Stimulated activated CD4-positive, alpha-beta T cell treated with anti-CD3 and anti-CD28 coated beads, Interleukin-1b, Interleukin-23, amount 100 ng/mL, for 24 hours (primary cell): Measurements from ENCODE around the gene TTYH1.
A peak's percentile ranks its signal among the peaks of the same experiment; 100 is the strongest.
"Not testable (repeated sequence)": the region's sequence is repeated elsewhere in the genome, so short reads cannot be mapped to it uniquely, and the experiment has no call there.

Experiments
- DNase-seq, 4 experiments: peaks; one replicate each; pipeline ENCODE4 v3.0.0-alpha.2; 2020; ENCODE audit warnings: low read depth in 4 of 4, low spot score in 1 of 4

Gene TTYH1

DNA sequence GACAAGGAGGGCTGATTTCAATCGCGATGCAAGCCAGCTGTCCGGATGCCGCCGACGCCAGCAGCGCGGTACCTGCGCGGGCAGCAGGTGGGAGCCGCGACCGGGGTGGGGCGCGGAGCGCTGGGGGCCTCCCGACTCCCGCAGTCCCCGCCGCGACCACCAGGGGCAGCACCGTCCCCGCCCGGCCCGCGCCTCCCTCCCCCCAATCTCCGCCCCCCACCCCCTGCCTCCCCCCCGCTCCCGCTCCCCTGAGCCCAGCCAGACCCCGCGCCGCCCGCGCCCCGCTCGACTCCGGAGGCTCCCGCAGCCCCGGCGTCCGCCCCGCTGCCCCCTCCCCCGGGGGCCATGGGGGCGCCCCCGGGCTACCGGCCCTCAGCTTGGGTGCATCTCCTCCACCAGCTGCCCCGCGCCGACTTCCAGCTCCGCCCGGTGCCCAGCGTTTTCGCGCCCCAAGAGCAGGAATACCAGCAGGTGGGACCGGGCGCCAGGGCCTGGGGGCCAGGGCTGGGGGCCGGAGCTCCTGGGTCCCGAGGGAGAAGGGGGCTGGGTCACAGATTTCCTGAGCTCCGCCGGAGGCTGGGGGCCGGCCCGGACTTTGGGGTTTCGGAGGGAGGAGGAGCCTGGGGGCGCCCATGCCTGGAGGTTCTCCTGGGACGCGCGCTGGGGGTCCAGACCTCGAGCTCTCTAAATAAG, at the start of gene TTYH1:
Gene TTYH1, plus strand, starts transcription at position 257 of the 693 bp plus-strand sequence. Its CDS starts 89 bp downstream, at position 346.
- peak in 2 of 4 experiments; percentile 34 to 35 for DNase-seq

DNA sequence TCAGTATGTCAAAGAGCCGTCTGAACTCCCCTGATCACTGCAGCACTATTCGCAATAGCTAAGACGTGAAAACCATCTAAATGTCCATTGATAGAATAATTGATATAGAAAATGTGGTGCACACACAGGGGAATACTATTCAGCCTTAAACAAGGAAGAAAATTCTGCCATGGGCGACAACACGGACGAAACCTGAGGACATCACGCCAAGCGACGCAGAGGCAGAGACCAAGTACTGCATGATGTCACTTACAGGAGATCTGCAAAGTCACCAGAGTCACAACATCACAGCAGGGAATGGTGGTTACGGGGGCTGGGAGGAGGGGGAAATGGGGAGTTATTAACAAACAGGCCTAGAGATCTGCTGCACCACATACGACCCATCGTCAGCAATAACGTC, 49.5 kb upstream of the TTYH1 start:
- not testable (repeated sequence) for DNase-seq

- no peak for DNase-seq
Observed at GRCh38 chr19:54366811-54367210, 48.5 kb upstream of the TTYH1 start.

DNA sequence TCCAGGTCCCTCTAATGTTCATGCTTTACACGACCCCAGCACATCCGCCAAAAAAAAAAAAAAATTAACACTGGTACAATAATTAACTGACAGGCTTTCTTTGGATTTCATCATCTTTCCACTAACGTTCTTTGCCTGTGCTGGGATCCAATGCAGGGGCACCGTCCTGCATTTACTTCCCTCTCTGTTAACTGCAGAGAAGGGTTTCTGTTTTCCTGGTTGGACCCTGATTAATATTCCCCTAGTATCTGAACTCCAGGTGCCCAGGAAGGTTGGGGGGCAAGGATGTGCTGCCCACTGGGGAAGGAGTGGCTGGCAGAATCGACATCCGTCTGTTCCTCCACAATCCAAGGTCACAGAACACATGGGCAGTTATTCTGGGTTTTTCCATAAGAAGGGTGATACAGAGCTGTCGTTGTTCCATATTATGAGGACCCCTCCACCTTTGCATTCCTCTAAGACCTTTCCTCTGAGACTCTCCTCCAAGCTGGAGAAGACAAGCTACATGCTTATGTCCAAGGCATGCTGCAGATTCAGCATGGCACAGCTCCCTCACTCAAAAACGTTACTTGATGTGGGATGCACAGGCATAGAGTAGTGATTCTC, 46.1 kb upstream of the TTYH1 start:
- DNase-seq, result no peak

- DNase-seq, result not testable (repeated sequence)
Observed at GRCh38 chr19:54369688-54370433, 45.4 kb upstream of the TTYH1 start.

DNA sequence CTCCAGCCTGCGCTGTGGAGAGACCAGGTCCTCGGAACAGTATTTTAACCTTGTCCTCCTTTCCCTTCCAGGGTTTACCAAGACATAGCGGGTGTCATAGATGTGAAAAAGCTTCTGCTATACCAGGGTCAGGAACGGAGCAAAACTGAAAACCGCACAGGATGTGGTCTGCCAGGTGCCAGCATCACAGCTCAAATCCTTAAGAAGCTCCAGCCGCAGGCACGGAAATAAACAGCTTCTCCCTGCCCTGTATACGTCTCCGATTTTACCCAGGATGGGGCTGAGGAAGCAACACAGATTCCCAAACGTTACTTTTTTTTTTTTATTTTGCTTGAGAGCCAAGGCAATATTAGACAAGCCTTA, 44.8 kb upstream of the TTYH1 start:
- peak in 1 of 4 experiments; percentile 40 for DNase-seq

DNA sequence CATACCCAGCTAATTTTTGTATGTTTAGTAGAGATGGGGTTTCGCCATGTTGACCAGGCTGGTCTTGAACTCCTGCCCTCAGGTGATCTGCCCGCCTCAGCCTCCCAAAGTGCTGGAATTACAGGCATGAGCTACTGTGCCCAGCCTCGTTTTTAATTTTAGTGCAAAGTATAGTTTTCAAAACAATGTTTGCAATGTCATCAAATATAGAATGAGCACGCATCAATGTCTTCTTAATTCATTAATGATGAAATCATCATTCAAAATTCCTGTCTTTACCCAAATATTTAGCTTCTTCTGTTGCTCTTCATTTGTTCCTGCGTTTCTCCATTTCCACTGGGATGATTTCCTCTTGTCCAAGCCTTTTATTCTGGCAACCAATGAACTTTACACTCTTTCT, 43.8 kb upstream of the TTYH1 start:
- not testable (repeated sequence) for DNase-seq

DNA sequence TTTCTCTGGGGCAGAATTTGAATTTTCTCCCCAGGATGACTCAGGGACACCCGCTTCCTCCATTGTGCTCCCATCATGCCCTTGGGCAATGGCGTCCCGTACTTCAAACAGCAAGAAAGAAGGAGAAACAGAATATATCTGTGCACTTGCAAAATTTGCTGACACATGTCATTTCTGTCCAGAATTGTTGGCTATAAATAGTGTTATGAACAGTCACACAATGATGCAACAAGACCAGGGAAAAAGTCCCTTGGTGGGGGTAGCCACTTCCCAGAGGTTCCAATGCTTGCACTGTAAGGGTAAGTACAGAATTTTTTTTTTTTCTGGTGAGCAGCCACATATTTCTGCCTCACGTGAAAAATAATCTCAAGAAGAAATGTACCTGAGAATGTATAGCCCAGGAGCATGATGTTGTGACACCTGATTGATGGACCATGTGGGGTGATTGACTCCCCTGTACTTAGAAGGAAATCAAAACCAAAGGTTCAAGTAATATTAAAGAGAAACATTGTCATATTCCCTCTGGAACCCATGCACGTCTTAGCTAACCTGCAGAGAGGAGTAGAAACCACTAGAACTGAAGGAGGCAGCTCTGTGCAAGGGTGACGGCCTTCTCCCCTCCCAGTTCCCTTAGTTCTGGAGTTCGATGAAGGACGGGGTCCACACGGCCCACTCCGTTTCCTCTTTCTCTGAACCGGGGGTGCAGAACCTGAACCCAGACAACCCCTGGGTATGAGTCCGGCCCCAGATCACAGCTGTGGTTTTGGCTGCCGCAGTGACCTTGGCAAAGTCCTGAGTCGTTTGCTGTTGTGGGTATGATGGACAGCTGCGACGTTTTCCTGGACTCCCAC, 41.3 kb upstream of the TTYH1 start:
- no peak for DNase-seq

- not testable (repeated sequence) for DNase-seq
Observed at GRCh38 chr19:54375181-54375938, 39.9 kb upstream of the TTYH1 start.

DNA sequence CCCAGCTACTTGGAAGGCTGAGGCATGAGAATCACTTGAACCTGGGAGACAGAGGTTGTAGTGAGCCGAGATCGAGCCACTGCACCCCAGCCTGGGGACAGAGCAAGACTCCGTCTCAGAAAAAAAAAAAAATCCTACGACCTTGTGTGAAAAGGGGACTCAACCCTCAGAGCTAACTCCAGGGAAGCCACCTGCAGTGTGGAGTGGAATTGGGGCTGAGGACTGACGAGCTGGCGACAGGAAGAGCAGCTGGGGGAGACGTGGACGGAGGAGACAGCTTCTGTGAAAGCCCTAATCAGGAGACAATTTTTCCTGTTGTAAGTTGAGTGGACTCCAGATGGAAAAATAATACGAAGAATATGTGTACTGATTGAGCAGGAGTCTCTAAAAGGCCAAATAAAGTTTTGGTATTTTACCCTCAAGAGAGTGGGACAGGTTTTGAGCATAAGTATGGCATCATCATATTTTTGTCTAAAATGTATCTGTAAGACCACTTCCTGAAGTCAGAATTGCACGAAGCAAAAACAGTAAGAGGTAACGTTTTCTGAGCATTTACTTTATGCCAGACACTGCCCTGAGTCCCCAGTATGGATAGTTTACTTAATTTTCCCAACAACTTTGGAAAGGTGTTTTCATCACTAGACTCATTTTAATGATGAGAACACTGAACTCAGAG, 38.5 kb upstream of the TTYH1 start:
- no peak for DNase-seq

DNA sequence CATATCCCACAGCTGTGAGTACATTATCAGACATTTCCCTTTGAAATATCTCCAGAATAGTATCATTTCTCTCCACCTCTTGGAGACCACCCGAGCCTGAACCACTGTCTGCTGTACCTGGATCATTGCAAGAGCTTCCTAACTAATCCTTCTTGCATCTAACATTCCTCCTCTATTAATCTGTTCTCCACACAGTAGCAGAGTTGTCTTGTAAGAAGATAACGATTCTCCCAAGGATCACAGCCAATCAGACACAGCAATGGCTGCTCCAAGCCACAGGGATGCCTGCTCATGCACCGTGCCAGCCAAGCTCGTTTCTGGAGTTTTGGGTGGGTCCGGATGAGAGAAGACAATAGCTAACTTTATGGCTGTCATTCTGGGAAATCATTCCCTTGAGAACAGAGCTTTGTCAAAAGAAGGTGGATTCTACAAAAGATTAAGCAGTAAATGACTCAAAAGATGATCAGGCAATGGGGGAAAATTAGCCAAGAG, 36.0 kb upstream of the TTYH1 start:
- no peak for DNase-seq

DNA sequence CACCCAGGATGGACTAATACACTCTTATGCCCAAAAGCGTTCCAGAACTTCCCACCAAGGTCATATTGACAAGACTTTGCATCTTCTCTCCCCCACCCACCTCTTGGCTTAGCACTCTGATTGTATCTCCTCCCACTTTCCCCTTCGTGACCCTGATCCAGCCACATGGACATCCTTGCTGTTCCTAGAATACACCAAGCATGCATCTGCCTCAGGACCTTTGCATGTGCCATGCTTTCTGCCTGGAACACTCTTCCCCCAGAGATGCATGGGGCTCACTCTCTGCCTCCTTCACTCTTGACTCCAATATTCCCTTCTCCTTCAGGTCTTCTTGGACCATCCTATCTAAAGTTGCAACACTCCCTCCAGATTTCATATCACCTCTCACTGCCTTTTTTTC, 34.4 kb upstream of the TTYH1 start:
- no peak for DNase-seq

- not testable (repeated sequence) for DNase-seq
Observed at GRCh38 chr19:54382041-54382440, 33.2 kb upstream of the TTYH1 start.

DNA sequence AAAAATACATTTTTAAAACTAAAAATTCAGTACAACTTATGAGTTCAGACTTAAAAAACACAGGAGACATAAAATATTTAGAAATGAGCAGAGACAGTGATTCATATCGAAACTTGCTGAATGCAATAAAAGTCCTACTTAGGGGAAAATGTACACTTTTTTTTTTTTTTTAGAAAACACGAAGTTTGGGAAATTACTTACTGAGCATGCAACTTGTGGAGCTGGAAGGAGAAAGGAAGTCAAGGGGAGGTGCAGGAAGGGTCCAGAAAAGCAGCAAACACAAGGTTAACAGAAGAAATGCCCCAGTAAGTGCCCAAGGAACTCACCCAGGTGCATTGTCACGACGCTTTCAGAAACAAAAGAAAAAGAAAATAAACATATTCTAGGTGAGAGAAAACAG, 31.9 kb upstream of the TTYH1 start:
- DNase-seq, result no peak

DNA sequence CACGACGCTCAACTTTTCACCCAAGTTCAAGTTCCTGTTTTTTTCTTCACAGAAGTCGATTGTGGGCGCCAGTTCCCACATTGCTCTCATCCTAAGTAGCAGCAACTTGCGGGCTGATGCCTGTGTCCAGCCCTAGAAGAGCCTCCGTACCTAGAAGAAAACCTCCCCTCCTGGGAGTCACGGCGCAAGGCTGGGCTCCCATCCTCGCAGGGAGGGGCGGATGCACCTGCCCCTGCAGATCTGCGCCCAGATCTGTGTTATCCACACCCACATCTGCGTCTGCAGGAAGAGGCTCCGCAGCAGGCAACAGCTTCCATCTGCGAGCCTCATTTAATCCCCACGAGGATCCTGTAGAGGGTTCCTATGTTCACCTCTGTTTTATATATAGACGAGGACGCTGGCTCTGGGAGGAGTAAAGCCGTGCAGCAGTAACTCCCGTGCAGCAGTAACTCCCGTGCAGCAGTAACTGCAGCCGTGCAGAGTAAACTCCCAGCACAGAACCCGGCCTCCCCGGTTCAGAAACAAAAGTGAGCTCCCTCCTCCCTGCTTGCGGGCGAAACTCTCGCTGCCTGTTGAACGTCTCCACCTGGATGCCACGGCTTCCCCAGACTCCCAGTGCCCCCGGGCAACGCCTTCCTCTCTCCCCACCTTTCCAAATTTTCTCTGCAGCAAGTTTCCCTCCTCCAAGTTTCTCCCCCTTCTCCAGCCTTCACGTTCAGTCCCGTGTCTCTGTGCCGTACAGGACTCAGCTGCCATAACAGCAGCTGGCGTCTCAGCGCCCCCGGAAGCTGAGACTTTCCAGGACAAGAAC, 27.1 kb upstream of the TTYH1 start:
- DNase-seq, result peak in 1 of 4 experiments; percentile 21

DNA sequence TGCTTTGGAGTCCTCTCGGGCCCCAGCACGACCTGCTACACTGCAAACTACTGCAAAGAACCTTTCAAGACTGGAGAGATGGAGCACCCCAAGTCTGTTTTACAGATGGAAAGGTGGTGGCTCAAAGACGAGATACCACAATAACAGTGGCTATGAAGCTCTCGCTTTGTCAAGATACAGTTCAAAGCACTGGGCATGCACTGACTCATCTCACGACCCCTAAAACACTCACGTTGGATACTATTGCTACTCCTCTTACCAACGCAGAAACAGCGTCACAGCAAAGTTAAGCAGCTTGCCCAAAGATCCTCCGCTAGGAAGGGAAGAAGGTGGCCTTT, 26.5 kb upstream of the TTYH1 start:
- no peak for DNase-seq

DNA sequence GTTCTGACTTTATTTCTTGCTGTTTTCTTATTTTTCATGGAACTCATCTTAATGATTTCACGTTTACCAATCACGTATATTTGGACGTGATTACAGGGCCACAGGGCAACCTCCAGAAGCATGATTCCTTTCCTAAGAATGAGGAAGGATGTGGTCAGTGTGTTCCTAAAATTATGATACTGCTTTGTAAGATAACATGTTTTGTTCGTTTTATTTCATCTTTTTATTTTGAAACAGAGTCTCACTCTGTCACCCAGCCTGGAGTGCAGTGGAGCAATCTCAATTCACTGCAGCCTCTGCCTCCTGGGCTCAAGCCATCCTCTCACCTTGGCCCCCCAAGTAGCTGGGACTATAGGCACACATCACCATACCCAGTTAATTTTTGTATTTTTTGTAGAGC, 25.7 kb upstream of the TTYH1 start:
- DNase-seq, result no peak

DNA sequence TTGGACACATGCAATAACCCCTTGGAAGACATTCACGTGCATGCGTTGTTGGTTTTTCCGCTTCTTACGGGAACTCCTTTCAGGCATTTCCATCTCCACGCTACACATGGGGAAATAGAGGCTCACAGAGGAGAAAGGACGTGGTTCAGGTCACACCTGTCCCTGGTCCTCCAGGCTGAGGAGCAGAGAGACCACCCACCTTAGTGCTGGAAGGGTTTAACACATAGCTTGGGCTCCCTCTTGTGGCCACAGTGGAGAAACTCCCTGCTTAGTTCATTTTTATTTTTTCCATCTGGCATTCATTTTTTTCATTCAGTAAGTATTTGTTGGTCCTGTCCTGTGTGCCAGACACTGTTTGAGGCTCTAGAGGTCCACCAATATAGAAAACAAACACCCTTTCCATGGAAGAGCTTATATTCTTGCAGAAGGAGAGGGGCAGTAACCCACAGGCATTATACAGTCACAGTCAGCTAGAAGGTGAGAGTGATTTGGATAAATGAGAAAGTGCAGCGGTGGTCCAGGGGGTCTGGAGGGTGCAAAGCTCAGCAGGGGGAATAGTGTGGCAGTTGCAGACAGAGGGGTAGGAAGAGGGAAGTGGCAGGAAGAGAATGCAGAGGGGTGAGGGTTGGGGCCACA, 24.2 kb upstream of the TTYH1 start:
- peak; percentile 44 to 60 (median 48) for DNase-seq
